ENCODE results near the gene BPIFB6.
"Not testable (repeated sequence)": the region's sequence is repeated elsewhere in the genome, so short reads cannot be mapped to it uniquely, and the experiment has no call there.

Gene BPIFB6

DNA sequence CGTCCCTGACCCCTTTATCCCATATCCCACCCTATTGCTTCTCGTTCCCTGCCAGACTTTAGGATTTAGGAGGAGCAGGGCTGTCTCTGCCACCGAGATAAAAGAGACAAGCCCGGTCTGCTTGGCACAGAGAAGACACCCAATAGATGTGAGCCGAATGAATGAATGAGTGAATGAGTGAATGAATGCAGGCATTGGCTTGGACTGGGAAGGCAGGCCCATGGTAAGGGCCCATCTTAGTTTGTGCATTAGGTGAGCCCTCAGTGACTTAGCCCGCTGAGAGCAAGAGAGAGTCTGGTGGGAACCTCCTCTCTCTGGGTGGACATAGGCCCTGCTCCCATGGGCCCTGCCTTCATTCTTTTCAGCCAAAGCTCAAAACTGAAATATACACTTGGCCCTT lies 879 bp upstream of the BPIFB6 start:
- no peak for DNase-seq

DNA sequence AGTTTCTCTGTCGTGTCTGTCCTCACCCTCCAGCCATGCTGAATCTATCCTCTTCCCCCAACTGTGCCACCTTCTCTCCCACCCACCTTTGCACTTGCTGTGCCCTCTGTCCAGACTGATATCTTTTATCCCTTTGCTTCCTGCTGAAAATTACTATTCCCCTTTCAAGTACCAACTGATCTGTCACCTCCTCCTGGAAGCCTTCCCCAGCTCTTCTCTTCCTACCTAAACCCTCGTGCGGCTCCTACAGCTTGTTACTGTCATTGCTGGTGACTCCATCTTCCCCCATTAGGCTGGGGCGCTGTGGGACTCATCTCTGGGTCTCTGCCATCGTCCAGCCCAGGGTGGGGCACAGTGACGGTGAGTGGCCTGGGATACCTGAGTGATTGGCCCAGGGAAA lies 1.1 kb downstream of the BPIFB6 start:
- DNase-seq: no peak

DNA sequence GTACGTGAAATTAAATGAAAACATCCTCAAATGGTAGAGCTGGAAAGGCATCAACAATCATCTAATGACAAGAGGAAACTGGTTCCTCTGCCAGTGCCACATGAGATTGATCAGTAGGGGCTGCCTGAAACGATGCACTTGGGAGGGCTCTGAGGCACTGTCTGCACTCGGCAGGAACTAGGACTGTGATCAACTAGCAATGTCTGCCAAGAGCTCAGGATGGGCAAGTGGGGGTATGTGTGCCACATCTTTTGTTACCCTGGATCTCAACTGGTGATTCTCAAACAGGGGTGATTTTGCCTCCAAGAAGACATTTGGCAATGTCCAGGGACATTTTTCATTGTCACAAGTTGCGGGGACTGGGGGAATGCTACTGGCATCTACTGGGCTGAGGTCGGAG lies 1.9 kb downstream of the BPIFB6 start:
- no peak for DNase-seq

DNA sequence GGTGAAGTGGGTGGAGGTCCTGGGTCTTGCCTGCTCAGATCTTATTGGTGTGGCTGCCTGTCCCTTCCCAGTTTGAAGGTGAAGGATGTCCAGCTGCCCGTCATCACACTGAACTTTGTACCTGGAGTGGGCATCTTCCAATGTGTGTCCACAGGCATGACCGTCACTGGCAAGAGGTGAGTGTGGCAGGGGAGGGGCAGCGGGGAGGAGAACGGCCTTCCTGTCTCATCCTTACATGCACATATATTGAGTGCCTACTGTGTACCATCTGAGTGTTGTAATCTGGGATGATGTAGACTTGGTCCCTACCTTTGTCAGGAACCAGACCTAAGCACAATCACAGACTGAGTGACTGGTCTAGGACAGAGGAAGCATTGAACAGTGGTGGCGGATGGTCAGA lies 2.7 kb downstream of the BPIFB6 start:
- DNase-seq: no peak

DNA sequence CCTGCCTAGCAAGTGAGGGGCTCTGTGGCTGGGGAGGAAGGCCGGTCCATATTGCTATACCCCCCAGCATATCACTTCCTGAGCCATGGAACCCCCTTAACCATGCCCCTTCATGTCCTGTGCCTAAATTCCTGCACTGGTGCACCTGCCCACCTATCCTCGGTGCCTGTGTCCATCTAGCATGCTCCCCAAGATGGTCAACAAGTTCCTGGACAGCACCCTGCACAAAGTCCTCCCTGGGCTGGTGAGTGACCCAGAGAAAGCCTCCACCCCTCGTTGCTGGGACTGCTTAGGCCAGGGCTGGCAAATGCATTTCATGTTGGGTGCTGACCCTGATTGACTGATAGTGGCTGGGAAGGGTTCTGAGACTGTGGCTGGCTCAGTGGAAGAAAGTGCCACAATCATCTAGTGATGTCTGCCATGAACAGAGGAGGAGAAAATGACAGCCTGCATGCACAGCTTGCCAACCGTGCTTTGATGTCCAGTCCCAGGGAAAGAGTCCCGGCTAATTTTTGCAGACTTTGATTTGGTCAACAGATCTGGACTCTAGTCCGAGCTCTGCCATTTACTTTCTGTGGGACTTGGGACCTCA lies 3.5 kb downstream of the BPIFB6 start:
- no peak for DNase-seq

DNA sequence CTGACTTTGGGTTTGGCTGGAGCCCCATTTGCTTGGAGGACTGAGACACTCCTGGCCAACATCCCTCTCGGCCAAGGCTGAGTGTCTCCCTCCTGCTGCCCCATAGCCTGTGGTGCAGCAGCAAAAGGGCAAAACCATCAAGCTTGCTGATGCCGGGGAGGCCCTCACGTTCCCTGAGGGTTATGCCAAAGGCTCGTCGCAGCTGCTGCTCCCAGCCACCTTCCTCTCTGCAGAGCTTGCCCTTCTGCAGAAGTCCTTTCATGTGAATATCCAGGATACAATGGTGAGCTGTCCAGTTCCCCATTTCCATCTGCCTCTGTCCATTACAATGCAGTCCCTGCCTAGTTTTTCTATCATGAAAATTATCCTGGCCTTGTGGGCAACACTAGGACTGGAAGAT lies 6.0 kb downstream of the BPIFB6 start:
- DNase-seq: no peak

DNA sequence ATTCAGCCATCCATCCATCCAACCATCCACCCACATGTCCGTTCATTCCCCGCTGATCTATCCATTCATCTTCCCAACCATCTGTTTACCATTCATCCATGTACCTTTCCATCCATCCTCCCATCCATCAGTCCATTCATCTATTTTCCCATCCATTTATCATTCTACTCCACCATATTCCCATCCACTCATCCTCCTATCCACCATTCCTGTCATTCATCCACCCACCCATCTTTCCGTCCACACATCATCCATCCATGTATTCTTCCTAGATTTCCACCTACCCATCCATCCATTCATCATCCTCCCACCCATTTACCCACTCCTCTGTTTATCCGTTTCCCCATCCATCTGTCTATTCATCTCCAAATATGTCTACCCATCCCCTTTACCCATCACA lies 6.8 kb downstream of the BPIFB6 start:
- DNase-seq: no peak

DNA sequence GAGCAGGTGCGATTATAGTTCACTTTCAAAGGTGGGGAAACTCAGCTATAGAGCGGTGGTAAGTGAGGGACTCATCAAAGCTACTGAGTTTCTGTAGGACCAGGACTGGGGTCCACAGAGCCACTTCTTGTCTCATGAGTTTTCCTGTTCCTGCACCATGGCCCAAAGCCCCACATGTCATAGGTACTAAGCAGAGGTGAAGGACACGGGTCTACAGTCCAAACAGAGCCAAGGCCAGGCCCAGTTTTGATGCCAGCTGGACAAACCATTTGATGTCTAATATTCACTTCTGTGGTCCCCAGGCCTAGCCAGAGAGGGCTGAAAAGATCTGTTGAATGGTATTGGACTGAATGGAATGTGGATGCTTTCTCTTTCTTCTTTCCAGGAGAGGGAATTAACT lies 11.0 kb downstream of the BPIFB6 start:
- DNase-seq: no peak

DNA sequence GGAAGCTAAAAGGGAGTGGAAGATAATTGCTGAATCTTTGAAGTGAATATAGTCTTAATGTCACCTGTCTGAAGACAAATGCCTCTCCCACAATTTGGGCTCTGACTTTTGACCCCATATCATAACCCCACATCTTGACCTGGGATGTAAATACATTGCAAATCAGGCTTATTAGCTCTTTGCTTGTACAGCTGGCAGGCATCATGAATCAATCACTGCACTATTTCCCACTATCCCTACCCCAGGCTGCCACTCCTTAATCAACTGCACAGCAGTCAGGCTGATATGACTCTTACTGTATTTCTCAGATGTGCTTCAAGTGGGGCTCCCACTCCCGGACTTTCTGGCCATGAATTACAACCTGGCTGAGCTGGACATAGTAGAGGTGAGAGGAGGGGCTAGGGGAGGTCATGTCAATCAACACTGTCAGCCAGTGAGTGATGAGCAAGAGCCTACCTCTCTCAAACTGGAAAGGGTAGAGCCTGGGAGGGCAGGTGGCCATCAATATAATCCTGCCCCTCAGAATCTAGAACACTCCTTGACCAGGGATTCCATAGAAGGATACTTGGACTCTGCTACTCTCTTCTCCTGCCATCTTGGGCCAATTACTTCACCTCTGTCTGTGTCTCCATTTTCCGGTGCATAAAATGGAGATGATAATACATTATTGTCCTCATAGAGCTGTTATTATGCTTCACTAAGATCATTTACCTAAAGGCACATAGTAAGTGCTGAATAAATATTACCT lies 11.7 kb downstream of the BPIFB6 start:
- no peak for DNase-seq

DNA sequence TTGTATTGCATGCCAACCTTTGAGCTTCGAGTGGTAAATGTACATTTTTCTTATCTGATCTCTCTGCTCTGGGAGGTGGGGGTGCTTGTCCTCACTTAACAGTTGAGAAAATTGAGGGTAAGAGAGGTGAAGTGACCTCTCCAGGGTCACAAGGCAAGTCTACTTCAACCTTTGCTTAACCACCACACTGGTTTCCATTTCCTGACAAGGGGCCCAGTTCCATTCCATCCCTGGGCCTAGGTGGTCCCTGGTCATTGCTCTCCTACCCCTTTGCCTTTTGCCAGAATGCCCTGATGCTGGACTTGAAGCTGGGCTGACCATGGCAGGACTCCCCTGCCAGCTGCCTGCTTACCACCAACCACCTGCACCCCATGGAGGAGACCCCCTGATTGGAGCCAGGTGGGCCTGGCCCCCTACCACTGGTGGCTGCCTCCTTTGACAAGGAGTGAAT lies 12.3 kb downstream of the BPIFB6 start:
- no peak for DNase-seq

DNA sequence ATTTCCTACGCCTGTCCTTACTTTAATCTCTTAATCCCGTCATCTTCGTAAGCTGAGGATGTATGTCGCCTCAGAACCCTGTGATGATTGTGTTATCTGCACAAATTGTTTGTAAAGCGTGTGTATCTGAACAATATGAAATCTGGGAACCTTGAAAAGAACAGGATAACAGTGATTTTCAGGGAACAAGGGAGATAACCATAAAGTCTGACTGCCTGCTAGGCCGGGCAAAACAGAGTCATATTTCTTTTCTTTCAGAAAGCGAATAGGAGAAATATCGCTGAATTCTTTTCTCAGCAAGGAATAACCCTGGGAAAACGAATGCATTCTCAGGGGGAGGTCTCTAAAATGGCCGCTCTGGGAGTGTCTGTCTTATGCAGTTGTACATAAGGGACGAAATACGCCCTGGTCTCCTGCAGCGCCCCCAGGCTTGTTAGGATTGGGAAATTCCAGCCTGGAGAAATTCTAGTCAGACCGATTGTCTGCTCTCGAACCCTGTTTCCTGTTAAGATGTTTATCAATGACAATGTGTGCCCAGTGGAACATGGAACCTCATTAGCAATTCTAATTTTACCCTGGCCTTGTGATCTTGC lies 13.8 kb downstream of the BPIFB6 start:
- not testable (repeated sequence) for DNase-seq

DNA sequence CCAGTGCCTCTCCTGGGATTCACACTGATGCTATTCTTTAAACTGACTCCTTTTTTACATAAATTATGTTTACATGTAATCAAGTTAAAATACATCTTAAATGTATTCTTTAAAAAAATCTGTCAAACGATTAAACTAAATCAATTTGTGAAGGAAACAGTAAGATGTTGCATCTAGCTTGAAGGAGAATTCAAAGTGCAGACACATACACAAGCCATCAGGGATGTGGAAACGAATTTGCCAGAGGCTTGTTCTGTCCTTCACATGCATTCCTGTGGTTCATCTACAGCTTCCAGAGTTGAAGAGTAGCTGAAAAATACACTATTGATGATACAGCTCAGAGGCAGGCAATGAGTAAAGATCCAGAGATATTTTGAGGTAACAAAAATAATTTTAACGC lies 15.0 kb downstream of the BPIFB6 start:
- no peak for DNase-seq

DNA sequence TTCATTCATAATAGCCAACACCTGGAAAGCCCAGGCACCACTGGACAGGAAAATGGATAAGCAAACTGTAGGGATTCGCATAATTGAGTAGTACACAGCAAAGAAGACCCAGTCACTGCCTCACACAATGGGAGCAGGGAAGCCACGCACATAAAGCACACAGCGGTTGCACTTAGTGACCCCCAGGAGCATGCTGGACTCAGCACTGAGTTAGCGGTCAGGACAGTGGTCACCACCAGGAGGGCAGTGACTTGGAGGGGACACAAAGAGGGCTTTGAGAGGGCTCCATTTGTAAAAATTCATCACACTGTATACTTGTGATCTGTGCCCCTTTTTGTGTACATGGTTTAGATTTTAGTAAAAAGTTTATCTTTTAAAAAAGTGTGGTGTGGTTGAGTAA lies 19.9 kb downstream of the BPIFB6 start:
- DNase-seq: no peak

DNA sequence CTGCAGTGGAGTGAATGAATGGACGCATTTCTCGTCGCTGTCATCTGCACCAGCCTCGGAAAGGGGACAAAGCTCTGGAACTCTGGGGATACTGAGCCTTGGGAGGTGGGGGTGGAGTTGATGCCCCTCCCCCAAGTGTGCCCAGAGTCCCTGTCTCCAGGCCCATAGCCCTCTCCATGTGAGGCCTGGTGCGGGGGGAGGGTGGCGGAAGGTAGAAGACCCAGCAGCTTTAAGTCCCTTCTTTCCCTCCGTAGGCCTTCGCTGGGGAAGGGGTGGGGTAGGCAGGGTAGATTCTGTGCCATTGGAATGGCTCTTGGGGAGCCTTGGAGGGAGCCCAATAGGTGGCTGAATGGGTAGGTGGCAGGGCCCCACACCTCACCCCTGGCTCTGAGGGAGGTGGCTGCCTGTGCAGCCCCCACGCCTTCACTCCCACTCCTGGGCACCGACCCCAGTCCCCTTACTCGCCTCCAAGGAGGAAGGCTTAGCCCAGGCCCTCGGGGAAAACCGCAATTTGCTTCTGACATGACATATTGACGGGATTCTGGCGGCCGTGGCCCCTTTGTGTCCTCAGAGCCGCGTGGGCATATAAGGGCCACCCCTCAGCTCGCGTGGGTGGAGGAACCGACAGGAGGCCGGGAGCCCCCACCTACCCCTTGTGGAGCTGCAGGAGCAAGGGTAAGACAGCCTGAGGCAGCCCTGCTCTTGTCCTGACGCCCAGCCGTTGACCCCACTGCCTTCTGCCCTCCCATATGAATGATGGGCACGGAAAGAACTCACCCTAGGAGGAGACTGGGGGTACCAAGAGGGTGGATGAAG lies 22.1 kb downstream of the BPIFB6 start, which contains the start of gene BPIFB3:
TSS of gene BPIFB3 (plus strand) at position 613 of the 816 bp plus-strand sequence. CDS start 1,533 bp downstream, outside the sequence.
- DNase-seq: no peak

DNA sequence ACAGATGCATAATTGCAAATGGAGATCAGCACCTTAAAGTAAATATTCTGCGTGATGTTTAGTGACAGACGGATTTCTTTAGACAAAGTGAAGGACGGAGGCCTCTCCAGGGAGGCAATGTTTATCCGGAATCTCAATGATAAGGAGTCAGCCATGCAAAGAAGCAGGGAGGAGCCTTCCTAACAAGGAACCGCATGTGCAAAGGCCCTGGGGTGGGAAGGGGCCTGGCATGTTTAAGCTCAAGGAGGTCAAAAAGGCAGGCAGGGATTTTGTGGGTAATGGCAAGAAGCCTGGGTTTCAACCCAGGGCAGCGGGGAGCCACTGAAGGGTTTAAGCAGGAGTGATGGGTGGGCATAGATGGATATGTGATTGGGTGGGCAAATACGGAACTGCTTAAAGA lies 22.9 kb downstream of the BPIFB6 start:
- no peak for DNase-seq

DNA sequence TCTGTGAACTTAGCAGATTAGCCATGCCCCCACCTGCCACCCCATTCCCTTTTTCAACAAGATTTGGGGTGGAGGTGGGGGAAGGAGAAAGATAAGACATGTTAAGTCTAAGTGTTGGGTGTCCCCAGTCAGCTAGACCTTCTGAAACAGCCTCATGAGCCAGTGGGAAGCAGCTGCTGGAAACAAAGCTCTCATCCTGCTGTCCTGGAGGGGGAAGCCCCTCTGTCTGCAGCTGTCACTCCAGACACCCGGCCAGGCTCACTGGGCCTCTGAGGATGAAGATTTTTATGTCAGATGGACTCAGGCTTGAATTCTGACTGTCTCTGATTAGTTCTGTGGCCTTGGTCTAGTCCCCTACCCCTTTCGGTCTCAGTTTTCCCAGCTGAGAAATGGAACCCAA lies 23.3 kb downstream of the BPIFB6 start:
- no peak for DNase-seq

DNA sequence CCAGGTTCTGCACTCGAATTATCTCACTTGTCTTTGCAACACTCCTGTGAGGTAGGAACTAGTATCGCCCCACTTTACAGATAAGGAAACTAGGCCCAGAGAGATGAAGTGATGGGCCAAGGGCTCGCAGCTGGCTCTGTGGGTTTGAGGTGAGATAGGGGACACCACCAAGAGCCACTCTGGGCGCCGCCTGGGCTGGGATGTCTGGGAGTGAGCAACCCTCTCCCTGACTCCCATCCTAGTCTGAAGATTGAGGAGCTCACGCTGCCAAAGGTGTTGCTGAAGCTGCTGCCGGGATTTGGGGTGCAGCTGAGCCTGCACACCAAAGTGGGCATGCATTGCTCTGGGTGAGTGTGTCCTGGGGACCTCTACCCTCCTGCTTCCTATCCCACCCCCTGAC lies 27.7 kb downstream of the BPIFB6 start:
- no peak for DNase-seq

DNA sequence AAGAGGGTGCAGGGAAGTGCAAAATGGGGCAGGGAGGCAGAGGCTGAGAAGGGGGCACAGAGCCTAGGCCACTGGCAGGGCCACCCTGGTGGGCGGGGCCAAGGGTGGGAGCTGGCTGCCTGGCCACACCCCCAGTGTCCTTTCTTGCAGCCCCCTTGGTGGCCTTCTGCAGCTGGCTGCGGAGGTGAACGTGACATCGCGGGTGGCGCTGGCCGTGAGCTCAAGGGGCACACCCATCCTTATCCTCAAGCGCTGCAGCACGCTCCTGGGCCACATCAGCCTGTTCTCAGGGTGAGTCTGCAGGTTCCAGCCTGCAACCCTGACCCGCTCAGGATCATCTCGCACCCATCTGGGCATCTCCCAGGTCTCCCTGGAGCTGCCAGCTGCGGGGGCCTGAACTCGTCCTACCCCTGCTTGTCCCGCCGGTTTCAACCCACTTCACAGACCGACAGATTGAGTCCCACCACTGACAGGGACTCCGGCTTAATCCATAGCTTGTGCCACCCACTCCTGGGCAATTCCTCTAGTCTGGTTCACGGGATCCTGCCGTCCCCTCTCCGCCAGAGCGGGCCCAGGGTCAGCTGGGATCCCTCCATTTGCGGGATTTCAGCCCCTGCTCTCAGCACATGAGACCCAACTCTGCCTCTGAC lies 28.4 kb downstream of the BPIFB6 start:
- no peak for DNase-seq

DNA sequence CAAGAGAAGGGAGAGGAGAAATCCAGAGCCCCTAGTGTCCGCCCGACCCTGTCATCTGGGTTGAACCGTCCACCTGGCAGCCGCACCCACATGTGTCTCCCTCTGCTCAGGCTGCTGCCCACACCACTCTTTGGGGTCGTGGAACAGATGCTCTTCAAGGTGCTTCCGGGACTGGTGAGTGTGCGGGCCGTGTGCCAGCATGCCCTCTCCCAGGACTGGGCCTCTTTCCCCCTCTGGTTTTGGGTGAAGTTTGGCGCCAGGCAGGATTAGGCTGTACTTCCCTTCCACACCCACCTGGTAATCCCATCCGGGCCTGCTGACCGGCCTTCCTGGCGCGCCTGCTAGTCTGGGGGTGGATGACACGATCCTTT lies 30.2 kb downstream of the BPIFB6 start:
- no peak for DNase-seq

DNA sequence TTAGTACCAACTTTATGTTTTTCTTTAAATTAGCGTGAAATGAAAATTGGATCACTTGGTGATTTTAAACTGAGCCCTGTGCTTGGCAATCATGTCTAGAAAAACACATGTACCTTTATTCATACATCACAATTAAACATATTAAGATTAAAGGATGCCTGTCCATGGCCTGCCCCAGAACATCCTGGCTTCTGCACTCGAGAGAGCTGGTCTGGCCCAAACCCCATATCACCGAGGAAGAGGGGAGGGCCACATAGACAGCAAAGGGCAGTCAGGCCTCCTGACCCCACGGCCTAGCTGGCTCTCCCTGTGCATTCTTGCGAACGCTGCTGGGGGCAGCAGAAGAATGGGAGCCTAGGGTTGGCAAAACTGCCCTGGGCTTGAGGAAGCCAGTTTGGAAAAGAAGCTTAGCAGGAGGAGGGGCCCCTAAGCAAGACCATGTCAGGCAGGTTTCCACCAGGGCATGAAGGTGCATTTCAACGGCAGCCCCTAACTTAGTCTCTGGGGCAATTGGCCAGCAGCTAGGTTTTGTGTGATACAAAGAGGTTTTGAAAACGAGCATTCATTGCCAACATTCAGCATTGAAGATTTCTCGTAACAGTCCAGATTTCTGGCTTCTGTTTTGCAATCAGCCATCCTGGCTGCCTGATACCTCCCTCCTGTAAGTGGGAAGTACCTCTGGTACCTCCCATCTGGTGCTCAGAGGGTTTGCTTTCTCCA lies 30.8 kb downstream of the BPIFB6 start:
- no peak for DNase-seq

DNA sequence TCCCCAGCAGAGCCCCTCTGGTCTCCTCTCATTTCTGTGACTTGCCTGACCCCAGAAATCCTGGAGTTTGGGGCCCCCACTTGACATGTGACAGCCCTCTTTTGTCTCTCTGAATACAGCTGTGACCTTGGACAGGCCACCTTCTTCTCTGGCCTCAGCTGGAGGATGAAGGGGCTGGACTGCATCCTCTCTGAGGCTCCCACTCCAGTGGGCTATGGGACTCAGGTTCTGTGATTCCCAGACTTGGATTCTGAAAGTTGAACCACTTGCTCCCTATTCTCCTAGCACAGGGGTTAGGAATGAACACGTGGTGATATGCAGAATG lies 31.3 kb downstream of the BPIFB6 start:
- no peak for DNase-seq

DNA sequence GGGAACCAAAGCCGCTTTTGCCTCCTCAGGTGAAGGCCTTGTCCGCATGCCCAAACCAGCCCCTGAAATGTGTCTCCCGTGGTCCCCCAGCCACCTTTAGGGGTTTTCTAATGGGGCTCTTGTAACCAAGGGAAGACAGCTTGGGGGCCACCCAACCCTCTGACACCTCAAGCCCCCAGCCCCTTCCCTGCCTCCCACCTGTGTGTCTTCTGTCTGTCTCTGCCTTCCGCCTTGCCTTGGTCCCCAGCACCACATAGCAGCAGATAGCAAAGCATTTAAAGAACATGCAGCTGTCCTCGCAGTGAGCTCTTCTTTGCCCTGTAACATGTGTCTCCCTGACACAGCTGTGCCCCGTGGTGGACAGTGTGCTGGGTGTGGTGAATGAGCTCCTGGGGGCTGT lies 31.8 kb downstream of the BPIFB6 start:
- DNase-seq: no peak

Measured in CD4-positive, alpha-beta T cell treated with Interleukin-6 for 4 hours (primary cell).